HG03066 (cell line): Measurements from ENCODE around the gene ZPLD1.

Experiments
- ATAC-seq: cut with Tn5 transposase; IDR thresholded peaks from one replicate; pipeline ENCODE4 v1.9.1; 2021; ENCODE audit warnings: low read depth; ENCODE audit not compliant: unreplicated experiment

The ZPLD1 gene

GRCh38 chr3:102521246-102521645 is 86.4 kb downstream of the ZPLD1 start:
- no peak for ATAC-seq

- peak; percentile 79 for ATAC-seq
These were observed 90.8 kb downstream of the ZPLD1 start for GRCh38 chr3:102525624-102526023.

DNA sequence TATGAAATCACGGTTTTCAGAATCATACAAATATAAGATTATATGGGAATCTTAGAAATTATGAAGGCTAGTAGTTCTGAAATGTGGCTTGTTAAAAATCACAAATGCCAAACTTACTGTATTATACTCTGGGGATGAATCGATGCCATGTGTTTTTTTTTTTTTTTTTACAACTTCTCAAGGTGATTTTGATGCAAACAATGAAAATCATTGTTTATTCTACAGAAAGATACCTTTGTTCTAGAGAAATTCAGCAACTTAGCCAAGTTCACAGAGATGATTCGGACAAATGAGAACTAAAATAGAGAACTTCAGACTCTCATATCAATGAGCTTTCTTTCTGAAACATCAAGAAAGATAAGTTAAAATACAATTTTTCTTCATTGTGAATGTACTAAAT is 92.0 kb downstream of the ZPLD1 start:
- ATAC-seq = no peak

DNA sequence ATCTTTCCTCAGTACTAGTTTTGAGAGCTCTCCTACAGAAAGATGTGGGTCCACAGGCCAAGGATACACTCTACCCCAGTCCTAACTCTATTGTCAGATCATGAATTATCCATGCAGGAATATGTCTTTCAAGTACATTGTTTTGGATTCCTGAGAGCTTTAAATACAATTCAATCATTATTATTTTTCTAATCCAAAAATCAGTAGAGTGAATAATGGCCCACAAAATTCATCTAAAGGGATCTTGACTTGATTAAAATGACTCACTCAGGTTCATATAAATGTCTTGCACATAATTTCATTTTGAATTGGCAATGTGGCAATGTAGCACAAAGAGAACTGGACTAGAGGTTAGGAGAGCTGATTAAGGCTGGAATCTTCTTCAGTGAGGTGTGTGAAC is 93.9 kb downstream of the ZPLD1 start:
- ATAC-seq = no peak
